Activated CD8-positive, alpha-beta memory T cell treated with anti-CD3 and anti-CD28 coated beads, Interleukin-2, amount 50 U/mL, for 4 hours (primary cell): ENCODE data around the gene SLC12A7.
A peak's percentile ranks its signal among the peaks of the same experiment; 100 is the strongest.
"Not testable (repeated sequence)": the region's sequence is repeated elsewhere in the genome, so short reads cannot be mapped to it uniquely, and the experiment has no call there.

Experiments used
- DNase-seq: peaks from one replicate; pipeline ENCODE4 v3.0.0-alpha.2; 2020

Gene SLC12A7

DNA sequence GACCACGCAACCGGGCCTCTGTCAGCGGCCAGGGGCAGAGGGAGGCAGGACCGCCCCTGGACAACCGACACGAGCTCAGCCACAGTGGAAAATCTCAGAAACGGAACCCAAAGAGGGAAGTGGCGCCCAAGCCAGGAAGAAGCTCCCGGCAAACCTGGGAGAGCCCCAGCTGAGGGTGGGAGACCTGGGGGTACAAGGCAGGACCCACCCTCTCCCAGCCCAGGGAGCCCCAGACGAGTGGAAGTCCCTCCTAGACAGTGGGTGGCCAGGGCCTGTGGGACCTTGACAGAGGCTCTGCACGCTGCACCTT lies 3.0 kb downstream of the SLC12A7 start:
- DNase-seq: no peak

DNA sequence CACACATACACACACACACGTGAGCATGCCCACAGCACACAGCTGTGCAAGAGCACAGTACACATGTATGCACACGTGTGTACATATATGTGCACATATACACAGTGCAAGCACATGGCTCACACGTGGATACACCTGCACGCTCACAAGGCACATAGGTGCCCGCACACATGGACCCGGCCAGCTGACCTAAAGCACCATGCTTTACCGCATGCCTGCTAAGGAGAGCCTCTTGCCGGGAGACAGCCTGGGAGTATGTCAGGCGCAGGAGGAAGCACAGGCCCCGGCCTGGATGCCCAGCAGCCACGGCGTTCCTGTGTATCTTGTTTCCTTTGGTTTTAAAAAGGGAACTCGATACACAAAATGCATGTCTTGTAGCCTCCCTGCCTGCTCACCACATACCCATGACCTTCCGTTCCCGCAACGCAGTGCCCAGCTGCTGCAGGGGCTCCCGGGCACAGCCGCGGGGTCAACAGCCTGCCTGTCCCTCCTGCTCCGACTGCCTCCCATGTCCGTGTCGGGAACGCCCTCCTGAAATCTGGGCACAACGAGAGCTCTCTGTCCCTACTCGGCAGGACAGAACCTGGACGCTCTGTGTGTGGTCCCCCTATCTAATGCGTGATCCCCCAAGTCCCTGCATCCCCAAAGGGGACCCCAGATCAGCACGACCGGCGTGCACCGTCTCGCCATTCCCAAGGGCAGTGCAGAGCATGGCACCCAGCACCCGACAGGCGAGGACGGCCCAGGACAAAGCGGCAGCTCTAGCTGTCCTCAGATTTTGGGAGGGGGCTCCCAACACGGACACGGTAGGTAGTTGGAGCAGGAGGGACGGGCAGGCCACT lies 3.6 kb downstream of the SLC12A7 start:
- no peak for DNase-seq

- no peak for DNase-seq
Observed at GRCh38 chr5:1107167-1108022, 4.5 kb downstream of the SLC12A7 start.

GRCh38 chr5:1106385-1107166 lies 5.3 kb downstream of the SLC12A7 start:
- DNase-seq: peak; percentile 60

DNA sequence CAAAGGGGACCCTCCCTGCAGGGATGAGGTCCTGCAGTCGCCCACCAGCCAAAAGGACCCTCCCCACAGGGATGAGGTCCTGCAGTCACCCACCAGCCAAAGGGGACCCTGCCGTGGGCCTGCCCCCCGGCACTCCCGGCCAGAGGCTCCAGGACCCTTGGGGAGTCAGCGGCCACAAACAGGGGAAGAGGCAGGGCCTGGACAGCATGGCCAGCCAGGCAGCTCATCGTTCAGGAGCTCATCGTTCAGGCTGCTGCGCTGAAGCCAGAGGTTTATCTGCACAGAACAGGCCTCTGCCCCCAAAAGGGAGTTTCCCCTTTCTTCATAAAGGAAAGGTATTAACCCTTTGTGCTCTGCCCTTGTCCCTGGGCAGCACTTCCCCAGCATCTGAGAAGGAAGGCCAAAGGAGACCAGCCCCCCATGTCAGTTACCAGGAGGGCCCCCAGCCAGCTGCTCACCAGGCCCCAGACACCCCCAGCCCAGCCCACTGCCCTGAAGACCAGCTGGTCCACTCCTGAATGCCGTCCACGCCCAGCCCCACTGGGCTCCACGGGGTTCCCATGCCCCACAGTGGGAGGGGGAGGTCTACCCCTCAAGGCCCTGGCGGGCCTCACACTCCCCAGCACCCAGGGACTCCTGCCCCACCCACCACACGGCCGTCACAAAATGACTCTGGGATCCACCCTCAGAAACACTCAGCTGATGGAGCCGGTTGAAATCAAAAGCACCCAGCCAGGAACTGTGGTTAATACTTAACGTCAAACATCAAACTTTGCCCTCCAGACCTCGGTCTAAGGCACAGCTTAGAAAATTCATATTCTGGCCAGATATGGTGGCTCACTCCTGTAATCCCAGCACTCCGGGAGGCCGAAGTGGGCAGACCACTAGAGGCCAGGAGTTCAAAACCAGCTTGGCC lies 6.3 kb downstream of the SLC12A7 start:
- peak; percentile 58 for DNase-seq

DNA sequence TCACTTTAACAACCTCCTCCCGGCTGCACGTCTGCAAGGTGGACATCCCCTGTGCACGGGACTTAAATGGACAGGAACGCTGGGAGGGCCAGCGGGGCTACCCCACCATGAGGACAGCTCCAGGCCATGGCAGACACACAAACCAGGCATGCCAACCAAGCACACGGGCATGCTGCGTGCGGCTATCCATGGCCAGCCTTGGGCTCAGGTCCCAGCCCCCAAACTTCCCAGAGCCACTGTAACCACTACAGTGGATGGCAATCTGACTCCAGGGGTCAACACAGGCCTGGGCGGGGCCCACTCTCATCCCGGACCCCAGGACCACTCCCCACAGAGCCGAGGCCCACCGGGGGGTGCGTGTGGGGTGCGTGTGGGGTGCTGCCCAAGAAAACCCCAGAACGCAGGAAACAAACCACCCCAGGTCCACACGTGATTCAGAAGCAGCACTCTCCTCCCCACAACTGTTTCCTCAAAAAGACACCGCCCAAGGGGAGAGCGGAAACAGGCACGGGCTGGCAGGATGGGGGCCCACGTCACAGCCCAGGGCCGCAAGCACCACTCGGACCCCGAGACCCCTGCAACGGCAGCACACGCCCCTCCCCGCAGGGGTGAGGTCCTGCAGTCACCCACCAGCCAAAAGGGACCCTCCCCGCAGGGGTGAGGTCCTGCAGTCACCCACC lies 7.4 kb downstream of the SLC12A7 start:
- peak; percentile 40 for DNase-seq

DNA sequence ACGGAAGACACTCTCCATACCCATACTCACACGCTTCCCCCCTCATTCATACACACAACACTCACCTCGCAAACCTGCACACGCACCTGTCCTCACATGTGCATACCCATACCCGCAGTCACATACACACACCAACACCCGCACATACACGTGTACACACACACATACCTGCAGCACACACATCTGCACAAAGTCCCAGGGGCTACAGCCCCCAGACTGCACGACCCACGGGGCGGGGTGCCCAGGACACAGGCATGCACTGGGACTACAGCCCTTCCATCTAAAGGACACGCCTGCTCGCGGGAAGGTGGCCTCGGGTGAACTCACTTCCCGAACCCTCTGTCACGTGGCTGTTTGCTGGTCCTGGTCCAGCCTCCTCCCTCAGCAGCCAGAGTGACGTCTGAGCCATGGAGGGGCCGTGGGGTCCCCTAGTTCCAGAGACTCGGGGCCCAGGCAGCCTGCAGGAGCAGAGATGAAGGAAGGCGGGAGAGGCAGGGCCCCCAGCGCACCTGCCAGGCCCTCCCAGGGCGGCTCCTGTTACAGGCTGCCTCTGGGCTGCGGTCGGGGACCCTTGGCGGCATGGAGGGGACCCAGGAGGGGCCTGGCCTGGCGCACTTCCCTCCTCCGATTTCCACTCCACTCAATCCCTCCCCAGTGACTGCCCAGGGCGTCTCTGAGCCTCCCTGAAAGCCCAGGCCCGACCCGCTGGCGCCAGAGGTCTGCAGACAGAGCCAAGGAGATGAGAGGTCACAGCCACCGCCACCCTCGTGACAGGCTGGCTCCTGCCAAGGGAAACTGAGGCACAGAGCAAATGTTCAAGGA lies 8.1 kb downstream of the SLC12A7 start:
- DNase-seq: no peak

GRCh38 chr5:1103093-1103492 lies 8.8 kb downstream of the SLC12A7 start:
- no peak for DNase-seq

- DNase-seq: no peak
Observed at GRCh38 chr5:1101961-1102713, 9.7 kb downstream of the SLC12A7 start.

GRCh38 chr5:1100664-1101574 lies 10.9 kb downstream of the SLC12A7 start:
- DNase-seq: no peak

DNA sequence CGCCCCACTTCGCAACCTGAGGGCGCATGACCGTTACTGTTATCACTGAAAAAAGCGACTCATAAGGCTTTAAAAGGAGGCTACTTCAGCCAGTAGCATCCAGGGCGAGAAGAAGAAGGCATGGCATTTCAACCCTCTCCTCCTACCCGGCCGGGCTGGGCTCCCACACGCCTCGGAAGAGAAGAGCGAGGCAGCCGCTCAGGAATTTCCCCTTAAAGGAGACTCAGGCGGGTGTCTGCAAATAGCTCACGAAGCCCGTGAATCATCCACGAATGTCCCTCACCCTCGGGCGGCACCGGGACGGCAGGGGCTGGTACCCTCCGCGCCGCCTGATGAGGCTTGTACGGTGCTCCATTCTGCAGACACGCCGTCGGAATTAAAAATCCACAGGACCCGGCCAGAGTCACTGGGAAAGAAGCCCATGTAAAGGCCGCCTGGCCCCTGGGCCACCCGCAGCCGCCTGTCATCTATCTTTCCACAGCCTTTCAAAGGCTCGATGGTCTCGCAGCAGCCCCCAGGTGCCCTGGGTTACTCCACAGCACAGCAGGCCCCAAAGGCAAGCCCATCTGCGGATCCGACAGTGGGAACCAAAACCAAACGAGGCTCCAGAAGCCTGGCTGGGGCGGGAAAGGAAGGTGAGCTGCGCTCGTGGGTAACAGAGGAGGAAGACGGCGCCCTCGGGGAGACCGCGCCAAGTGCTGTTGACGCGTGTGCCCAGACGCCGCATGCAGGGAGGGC lies 11.8 kb downstream of the SLC12A7 start:
- DNase-seq: no peak

DNA sequence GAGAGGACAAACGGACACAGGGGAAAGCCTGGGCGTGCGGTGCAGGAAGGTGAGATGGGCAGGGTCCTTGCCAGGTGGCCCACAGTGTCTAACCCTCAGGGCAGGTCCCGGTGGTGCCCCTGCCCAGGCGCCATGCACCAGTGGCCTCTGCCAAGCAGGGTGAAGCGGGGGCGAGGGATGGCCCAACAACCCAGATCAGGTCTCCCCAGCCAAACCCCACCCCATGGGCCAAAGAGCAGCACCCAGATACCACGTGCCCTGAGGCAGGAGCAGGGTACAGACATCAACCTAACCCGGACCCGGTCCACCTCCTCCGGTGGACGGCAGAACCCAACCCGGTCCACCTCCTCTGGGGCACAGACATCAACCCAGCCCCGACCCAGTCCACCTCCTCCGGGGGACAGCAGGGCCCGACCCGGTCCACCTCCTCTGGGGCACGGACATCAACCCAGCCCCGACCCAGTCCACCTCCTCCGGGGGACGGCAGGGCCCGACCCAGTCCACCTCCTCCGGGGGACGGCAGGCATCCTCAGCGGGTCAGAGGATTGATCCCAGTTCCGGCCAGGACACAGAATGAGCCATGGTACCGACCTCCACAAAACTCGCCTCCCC lies 12.8 kb downstream of the SLC12A7 start:
- DNase-seq: no peak

DNA sequence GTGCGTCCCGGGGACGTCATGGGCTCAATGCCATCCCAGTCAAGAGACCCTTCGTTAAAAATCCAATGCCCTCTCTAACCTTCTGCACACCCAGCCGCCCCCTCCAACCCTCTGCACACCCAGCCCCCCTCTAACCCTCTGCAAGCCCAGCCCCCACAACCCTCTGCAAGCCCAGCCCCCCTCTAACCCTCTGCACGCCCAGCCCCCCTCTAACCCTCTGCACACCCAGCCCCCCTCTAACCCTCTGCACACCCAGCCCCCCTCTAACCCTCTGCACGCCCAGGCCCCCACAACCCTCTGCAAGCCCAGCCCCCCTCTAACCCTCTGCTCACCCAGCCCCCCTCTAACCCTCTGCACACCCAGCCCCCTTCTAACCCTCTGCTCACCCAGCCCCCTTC lies 13.9 kb downstream of the SLC12A7 start:
- not testable (repeated sequence) for DNase-seq

DNA sequence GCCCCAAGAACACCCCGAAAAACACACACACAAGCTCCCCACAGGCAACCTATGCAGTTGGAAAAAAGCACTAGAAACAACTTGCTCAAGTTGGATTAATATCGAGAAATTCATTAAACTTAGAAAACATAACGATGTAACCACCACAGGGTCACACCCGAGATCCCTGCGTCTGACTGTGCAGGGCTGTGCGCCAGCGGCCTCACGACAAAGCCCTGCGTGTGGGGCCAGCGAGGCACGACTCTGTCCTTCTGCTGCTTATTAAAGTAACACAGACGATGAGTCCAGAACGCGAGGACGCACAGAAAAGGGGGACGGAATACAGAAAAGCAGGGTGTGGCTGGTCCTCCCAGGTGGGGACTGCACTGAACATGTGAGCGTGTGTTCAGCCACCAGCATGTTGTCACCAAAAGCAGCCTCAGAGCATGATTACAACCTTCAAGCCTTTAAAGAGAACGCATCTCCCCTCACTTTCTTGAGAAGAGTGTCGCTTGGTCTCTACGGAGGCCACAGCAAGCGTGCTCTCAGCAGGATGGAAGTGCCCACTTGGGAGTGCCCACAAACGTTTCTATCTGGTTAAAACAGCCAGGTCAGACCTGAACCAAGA lies 14.4 kb downstream of the SLC12A7 start:
- no peak for DNase-seq

DNA sequence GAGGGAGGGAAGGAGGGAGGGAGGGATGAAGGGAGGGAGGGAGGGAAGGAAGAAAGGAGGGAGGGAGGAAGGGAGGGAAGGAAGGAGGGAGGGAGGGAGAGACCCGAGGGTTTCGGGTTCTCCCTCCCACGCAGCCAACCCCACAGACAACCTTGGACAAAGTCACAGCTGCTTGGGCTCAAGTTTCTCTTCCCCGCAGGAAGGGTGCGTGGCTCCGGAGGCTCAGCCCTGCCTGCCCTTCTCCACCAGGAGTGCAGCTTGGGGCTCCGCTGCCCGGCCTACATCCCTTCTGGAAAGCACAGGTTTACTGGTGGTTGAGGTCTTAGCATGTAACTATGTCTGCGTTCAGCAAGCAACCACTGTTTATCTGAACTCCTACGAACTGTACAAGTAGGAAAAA lies 15.0 kb downstream of the SLC12A7 start:
- no peak for DNase-seq

DNA sequence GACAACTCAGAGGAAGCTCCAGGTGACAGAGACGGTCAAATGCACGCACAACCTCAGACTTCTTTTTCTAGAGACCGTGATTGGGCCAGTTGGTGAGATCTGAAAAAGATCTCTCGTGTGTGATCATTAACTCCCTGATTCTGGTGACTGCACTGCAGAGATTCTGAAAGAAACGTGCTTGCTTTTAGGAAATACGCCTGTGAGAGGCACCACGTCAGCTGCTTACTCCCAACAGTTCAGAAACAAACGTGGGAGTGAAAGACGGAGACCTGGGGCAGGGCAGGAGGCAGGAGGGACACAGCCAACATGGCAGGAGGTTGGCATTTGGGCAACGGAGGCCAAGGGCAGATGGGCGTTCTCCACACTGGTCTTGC lies 15.9 kb downstream of the SLC12A7 start:
- no peak for DNase-seq

GRCh38 chr5:1095302-1095989 lies 16.4 kb downstream of the SLC12A7 start:
- DNase-seq: no peak
